Testis (tissue), 3 donors: Measurements from ENCODE around the gene PLEKHN1. TPM values are rescaled to one million over a fixed set of nuclear protein-coding genes. Genes with fewer than 3 reads are reported as not detected.
A peak's percentile ranks its signal among the peaks of the same experiment; 100 is the strongest.
"Not testable (repeated sequence)": the region's sequence is repeated elsewhere in the genome, so short reads cannot be mapped to it uniquely, and the experiment has no call there.

ENCODE experiments used
- DNase-seq: peaks from one replicate; pipeline ENCODE4 v3.0.0-alpha.2; 2019
- H3K27ac ChIP-seq, 2 donors: fragments of 200-600 bp; sonication (generic); one replicate each; pipeline ENCODE4 v1.5.1; 2019
- H3K27me3 ChIP-seq: fragments of 200-600 bp; sonication (generic); one replicate; pipeline ENCODE4 v1.5.1; 2019
- H3K36me3 ChIP-seq: fragments of 200-600 bp; sonication (generic); one replicate; pipeline ENCODE4 v1.5.1; 2017; ENCODE audit warnings: low read depth; ENCODE audit errors: missing control alignments
- H3K4me1 ChIP-seq: fragments of 200-600 bp; sonication (generic); one replicate; pipeline ENCODE4 v1.5.1; 2019
- H3K4me3 ChIP-seq, 2 donors: fragments of 200-600 bp; sonication (generic); one replicate each; pipeline ENCODE4 v1.5.1; 2017 to 2019
- H3K9me3 ChIP-seq: fragments of 200-600 bp; sonication (generic); one replicate; pipeline ENCODE4 v1.5.1; 2017
- POLR2A ChIP-seq: fragments of 450-650 bp; IDR thresholded peaks from one replicate; pipeline ENCODE4 v1.6.1; 2017; ENCODE audit warnings: antibody characterized with exemption, mild to moderate bottlenecking, moderate library complexity
- WGBS, 2 donors: methylation state at CpG; one replicate each; pipeline ENCODE4 v1.1.5; 2018; 5-methylcytosine and 5-hydroxymethylcytosine counted together
- intact Hi-C: fragments of 100-400 bp; cut with DNase I; formaldehyde crosslinking; loops from one replicate; pipeline ENCODE4 v1.15.1; 2023; ENCODE audit warnings: low total_unique reads
- polyA plus RNA-seq: library from polyadenylated mRNA; stranded (reverse); fragments of 350-450 nt; fragmentation: Illumina TruSeq; extraction: RNeasy Lipid Tissue Mini Kit (QIAGEN cat#74804); gene quantifications from one replicate; pipeline ENCODE4 v1.2.3, GENCODE V29; 2014; ENCODE audit warnings: low read depth, low replicate concordance; ENCODE audit not compliant: insufficient read depth
- total RNA-seq, 2 donors: library from RNA; depleted of rRNA; stranded (reverse); fragments of >200 nt; gene quantifications; one replicate each; pipeline ENCODE4 v1.2.3, GENCODE V29; 2016
- TF ChIP-seq, protein P1 (sequence below), 3 experiments: fragments of 450-650 bp in 2 of 3; fragments of 200-600 bp in 1 of 3; sonication (generic) in 1 of 3; IDR thresholded peaks; one replicate each; pipeline ENCODE4 v1.5.1; 2016 to 2019; ENCODE audit warnings: antibody characterized with exemption in 3 of 3, mild to moderate bottlenecking in 2 of 3, moderate library complexity in 1 of 3

Gene PLEKHN1
- total and polyA plus RNA-seq, 3 donors from 2014 or later = 0.21 to 0.56 (median 0.47) TPM

DNA sequence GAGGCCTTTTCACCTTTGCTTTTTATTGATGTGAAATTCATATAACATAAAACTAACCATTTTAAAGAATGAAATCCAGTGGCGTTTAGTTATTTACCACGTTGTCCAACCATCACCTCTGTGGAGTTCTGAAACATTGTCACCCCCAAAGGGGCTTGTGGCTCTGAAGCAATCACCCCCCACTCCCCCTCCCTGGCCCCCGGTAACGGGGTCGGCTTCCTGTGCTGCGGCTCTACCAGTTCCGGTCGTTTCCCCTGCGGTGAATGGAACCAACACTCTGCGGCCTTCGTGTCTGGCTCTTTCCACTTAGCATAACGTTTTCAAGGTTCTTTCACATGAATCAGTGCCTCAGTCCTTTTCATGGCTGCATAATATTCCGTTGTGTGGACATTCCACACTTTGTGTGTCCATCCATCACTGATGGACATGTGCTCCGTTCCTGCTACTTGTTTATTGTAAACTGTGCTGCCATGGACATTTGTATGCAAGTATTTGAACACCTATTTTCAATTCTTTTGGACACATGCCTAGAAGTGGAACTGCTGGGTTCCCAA lies 45.2 kb downstream of the PLEKHN1 start:
- no peak for DNase-seq
- Histone ChIP-seq H3K36me3 (no peaks in the 10 kb centered on the region), H3K4me3 (no peak overlapping the region), H3K9me3 (no peaks in the 10 kb centered on the region), H3K27me3 (no peaks in the 10 kb centered on the region), H3K4me1 (peaks cover 9% of the 10 kb centered on the region), H3K27ac (no peak overlapping the region)
- intact Hi-C loops = no loop called here
- 79 to 84% methylated on average over 14 of the region's 14 CpGs for WGBS, 2 donors
- TF ChIP-seq, protein P1, sequence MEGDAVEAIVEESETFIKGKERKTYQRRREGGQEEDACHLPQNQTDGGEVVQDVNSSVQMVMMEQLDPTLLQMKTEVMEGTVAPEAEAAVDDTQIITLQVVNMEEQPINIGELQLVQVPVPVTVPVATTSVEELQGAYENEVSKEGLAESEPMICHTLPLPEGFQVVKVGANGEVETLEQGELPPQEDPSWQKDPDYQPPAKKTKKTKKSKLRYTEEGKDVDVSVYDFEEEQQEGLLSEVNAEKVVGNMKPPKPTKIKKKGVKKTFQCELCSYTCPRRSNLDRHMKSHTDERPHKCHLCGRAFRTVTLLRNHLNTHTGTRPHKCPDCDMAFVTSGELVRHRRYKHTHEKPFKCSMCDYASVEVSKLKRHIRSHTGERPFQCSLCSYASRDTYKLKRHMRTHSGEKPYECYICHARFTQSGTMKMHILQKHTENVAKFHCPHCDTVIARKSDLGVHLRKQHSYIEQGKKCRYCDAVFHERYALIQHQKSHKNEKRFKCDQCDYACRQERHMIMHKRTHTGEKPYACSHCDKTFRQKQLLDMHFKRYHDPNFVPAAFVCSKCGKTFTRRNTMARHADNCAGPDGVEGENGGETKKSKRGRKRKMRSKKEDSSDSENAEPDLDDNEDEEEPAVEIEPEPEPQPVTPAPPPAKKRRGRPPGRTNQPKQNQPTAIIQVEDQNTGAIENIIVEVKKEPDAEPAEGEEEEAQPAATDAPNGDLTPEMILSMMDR (IDR thresholded peaks at IDR 0.05) = no peak
- TF ChIP-seq POLR2A = no peak

DNA sequence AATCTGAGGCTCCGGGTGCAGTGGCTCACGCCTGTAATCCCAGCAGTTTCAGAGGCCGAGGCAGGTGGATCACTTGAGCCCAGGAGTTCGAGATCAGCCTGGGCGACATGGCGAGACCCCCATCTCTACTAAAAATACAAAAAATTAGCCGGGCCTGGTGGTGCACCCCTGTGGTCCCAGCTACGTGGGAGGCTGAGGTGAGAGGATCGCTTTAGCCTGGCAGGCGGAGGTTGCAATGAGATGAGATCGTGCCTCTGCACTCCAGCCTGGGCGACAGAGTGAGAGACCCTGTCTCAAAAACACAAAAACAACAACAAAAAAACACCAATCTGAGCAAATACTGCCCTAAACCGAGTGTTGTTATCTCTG lies 46.4 kb downstream of the PLEKHN1 start:
- 52 to 59% methylated on average over 13 of the region's 13 CpGs for WGBS, 2 donors
- H3K27ac ChIP-seq = peak overlapping the region; percentile 64 to 84
- H3K27me3 ChIP-seq, H3K9me3 ChIP-seq, H3K4me1 ChIP-seq, H3K36me3 ChIP-seq, DNase-seq, intact Hi-C loops: not testable (repeated sequence)
- H3K4me3 ChIP-seq = peak overlapping the region; percentile 56

DNA sequence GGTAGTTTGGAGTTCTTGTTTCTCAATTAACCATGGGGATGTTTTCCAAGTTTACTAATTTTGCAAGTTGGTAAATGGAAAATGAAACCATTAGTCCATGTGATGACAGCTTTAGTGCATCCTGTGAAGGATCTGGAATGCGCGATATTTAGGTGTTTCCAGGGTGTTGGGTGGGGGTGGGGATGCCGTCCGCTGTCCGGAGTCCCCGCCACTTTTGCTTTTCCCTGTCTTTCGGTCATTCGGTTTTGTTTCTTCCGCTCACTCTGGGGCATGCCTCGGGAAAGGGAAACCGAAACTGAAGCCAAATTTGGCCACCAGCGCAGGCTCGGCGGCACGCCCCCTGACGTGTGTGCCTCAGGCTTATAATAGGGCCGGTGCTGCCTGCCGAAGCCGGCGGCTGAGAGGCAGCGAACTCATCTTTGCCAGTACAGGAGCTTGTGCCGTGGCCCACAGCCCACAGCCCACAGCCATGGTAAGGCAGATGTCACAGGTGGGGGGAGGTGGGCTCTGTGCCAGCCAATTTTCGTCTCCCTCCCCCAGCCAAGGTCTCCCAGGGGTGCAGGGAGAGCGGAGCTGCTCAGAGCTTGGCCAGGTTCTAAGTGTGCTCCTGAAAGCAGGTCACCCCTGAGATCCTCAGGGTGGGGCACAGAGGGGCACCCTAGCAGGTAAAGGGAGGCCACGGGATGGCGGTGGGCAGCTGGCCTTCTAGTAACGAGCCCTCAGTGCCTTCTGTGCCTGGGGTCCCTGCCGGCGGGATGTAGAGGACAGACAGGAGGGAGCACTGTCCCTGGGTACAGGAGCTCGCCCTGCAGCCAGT lies 47.0 kb downstream of the PLEKHN1 start, which contains the start of gene ISG15:
TSS of gene ISG15 (plus strand) at position 393 of the 817 bp plus-strand sequence. CDS start at position 470, 77 bp downstream.
- no peaks in the 10 kb centered on the region for H3K27me3 ChIP-seq
- WGBS, 2 donors = 33 to 40% methylated on average over 28 to 30 of the region's 30 CpGs
- intact Hi-C loops = no loop called here
- H3K4me1 ChIP-seq = peaks cover 10% of the 10 kb centered on the region
- H3K4me3 ChIP-seq = peak within 1 kb of the TSS; percentile 56
- TF ChIP-seq, protein P1 (IDR thresholded peaks at IDR 0.05) = no peak
- TF ChIP-seq POLR2A = peak; percentile 40
- no peaks in the 10 kb centered on the region for H3K36me3 ChIP-seq
- peak within 1 kb of the TSS; percentile 64 to 84 for H3K27ac ChIP-seq
- no peaks in the 10 kb centered on the region for H3K9me3 ChIP-seq
- DNase-seq = peak; percentile 93

DNA sequence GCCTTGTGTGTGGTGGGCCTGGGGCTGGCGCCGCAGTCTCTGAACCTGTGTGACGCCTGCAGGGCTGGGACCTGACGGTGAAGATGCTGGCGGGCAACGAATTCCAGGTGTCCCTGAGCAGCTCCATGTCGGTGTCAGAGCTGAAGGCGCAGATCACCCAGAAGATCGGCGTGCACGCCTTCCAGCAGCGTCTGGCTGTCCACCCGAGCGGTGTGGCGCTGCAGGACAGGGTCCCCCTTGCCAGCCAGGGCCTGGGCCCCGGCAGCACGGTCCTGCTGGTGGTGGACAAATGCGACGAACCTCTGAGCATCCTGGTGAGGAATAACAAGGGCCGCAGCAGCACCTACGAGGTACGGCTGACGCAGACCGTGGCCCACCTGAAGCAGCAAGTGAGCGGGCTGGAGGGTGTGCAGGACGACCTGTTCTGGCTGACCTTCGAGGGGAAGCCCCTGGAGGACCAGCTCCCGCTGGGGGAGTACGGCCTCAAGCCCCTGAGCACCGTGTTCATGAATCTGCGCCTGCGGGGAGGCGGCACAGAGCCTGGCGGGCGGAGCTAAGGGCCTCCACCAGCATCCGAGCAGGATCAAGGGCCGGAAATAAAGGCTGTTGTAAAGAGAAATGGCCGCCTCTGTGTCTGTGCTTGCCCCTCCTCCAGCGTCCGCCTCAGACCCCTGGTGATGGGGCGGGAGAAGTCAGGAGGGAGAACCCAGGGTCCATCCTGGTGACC lies 47.8 kb downstream of the PLEKHN1 start:
- Histone ChIP-seq H3K27me3 (no peaks in the 10 kb centered on the region), H3K36me3 (no peaks in the 10 kb centered on the region)

More for the DNA sequence above, 47.8 kb downstream of the PLEKHN1 start:
- H3K27ac ChIP-seq = peak overlapping the region; percentile 64 to 84
- TF ChIP-seq, protein P1 (IDR thresholded peaks at IDR 0.05) = no peak
- TF ChIP-seq POLR2A = no peak
- H3K9me3 ChIP-seq = no peaks in the 10 kb centered on the region
- no peak for DNase-seq
- peak overlapping the region; percentile 56 for H3K4me3 ChIP-seq
- intact Hi-C loops = no loop called here
- WGBS, 2 donors = 81 to 85% methylated on average over 19 to 41 of the region's 41 CpGs
- peaks cover 14% of the 10 kb centered on the region for H3K4me1 ChIP-seq
